HG03108 (cell line): ENCODE measurements around the gene SBK2.
"Not testable (repeated sequence)": the region's sequence is repeated elsewhere in the genome, so short reads cannot be mapped to it uniquely, and the experiment has no call there.

ENCODE experiments used
- ATAC-seq: cut with Tn5 transposase; IDR thresholded peaks from one replicate; pipeline ENCODE4 v1.9.1; 2021; ENCODE audit warnings: moderate library complexity; ENCODE audit not compliant: unreplicated experiment

Gene SBK2

GRCh38 chr19:55503502-55504251 is 33.3 kb downstream of the SBK2 start:
- ATAC-seq, result peak; percentile 90

GRCh38 chr19:55503157-55503501 is 33.8 kb downstream of the SBK2 start:
- ATAC-seq, result no peak

- no peak for ATAC-seq
Observed at GRCh38 chr19:55502197-55502952, 34.6 kb downstream of the SBK2 start.

GRCh38 chr19:55500368-55500952 is 36.5 kb downstream of the SBK2 start:
- no peak for ATAC-seq

GRCh38 chr19:55498246-55498840 is 38.6 kb downstream of the SBK2 start:
- no peak for ATAC-seq

- ATAC-seq, result no peak
Observed at GRCh38 chr19:55497763-55498162, 39.2 kb downstream of the SBK2 start.

GRCh38 chr19:55496820-55497219 is 40.1 kb downstream of the SBK2 start:
- not testable (repeated sequence) for ATAC-seq

- no peak for ATAC-seq
Observed at GRCh38 chr19:55495646-55496349, 41.1 kb downstream of the SBK2 start.

GRCh38 chr19:55494172-55494761 is 42.7 kb downstream of the SBK2 start:
- ATAC-seq, result no peak

- no peak for ATAC-seq
Observed at GRCh38 chr19:55493645-55494171, 43.2 kb downstream of the SBK2 start.

GRCh38 chr19:55493052-55493644 is 43.8 kb downstream of the SBK2 start:
- no peak for ATAC-seq

- ATAC-seq, result no peak
Observed at GRCh38 chr19:55492362-55492944, 44.5 kb downstream of the SBK2 start.

GRCh38 chr19:55491546-55492360 is 45.2 kb downstream of the SBK2 start:
- ATAC-seq, result no peak

GRCh38 chr19:55490478-55491432 is 46.2 kb downstream of the SBK2 start:
- ATAC-seq, result no peak

- no peak for ATAC-seq
Observed at GRCh38 chr19:55489711-55490477, 47.0 kb downstream of the SBK2 start.

- no peak for ATAC-seq
Observed at GRCh38 chr19:55488986-55489710, 47.8 kb downstream of the SBK2 start.
